ENCODE measurements around the gene SLC30A10.
"Not testable (repeated sequence)": the region's sequence is repeated elsewhere in the genome, so short reads cannot be mapped to it uniquely, and the experiment has no call there.

Gene SLC30A10

DNA sequence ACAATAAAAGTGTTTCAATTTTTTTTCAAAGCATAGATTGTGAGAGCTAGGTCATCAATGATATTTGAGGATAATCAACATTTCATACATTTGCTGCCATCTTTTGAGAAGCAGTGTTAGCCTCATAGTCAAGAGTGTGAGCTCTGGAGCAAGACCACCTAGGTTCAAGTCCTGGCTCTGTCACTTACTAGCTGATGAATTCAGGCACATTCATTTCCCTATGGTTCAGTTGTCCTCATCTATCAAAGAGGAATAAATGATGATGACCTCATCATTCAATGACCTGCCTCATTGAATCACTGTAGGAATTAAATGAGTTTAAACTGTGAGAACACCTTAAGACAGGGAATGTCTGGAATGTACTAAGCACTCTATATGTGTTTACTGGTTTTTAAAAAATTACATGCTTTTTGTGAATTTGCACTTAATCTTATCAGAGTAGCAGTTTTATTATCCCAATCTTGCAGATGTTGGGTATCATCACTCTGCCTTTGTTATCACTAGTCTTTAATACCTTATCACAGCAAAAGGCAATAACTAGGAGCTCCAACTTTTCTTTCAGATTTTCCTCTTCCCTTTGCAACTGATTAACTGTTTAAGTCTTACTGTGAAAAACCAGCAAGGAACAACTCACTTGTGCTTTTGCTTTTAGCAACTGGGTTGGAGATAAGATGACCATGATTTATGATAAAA is 47.4 kb downstream of the SLC30A10 start:
- no peak for TF ChIP-seq CTCF (IDR thresholded peaks at IDR 0.05; ENCODE audit: low read depth, low read length)
- no peak for DNase-seq (ENCODE audit: low read depth in 2 of 2)

GRCh38 chr1:219876798-219877209 is 51.6 kb downstream of the SLC30A10 start:
- H3K4me3 ChIP-seq (replicated peaks in 1 of 2; ENCODE audit: low read depth in 2 of 2, low read length in 2 of 2) = no peak overlapping the region
- peak in 1 of 2 donors; percentile 4 for DNase-seq (ENCODE audit: low read depth in 2 of 2)
- TF ChIP-seq CTCF (IDR thresholded peaks at IDR 0.05; ENCODE audit: low read depth, low read length) = no peak

More for the DNA sequence above, 47.4 kb downstream of the SLC30A10 start:
- no peak overlapping the region for H3K4me3 ChIP-seq (replicated peaks in 1 of 2; ENCODE audit: low read depth in 2 of 2, low read length in 2 of 2)

DNA sequence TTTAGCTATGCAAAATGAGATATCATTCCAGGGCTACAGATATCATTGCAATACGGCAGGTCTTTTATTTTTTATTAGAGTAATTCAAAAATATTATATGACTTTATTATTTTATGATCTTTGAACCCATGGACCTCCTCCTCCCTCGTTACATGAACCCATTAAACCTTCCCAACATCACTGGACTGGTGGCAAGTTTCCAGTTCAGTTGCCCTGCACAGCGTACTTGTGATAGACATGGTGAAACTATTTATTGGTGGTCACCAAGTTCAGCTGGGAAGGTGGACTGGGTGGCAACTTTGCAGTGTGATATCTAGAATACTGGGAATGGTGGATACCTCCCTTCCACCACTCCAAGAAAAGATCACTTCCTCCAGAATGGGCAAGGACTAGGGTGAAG is 52.5 kb downstream of the SLC30A10 start:
- TF ChIP-seq CTCF (IDR thresholded peaks at IDR 0.05; ENCODE audit: low read depth, low read length) = no peak
- no peak for DNase-seq (ENCODE audit: low read depth in 2 of 2)
- no peak overlapping the region for H3K4me3 ChIP-seq (replicated peaks in 1 of 2; ENCODE audit: low read depth in 2 of 2, low read length in 2 of 2)

- not testable (repeated sequence) for H3K4me3 ChIP-seq (replicated peaks in 1 of 2; ENCODE audit: low read depth in 2 of 2, low read length in 2 of 2); DNase-seq (ENCODE audit: low read depth in 2 of 2)
Measured at GRCh38 chr1:219872538-219872937, 55.8 kb downstream of the SLC30A10 start.

DNA sequence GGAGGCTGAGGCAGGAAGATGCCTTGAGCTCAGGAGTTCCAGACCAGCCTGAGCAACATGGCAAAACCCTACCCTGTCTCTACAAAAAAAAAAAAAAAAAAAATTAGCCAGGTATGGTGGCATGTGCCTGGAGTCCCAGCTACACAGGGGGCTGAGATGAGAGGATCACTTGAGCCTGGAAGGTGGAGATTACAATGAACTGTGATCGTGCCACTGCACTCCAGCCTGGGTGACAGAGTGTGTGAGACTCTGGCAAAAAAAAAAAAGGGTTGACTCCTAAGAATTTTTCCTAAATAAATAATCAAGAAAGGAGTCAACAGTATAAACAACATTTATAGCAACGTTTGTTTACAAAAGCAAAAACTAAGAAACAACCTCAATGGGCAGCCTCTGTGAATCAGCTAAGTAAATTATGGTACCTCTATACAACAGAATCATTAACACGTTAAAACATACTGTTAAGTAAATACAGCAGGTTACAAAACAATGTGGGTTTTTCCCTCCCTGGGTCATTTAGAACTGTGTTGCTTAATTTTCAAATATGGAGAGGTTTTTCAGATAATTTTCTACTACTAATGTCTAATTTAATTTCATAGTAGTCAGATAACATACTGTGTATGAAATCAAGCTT is 56.8 kb downstream of the SLC30A10 start:
- no peak for TF ChIP-seq CTCF (IDR thresholded peaks at IDR 0.05; ENCODE audit: low read depth, low read length)
- H3K4me3 ChIP-seq (replicated peaks in 1 of 2; ENCODE audit: low read depth in 2 of 2, low read length in 2 of 2) = no peak overlapping the region
- no peak for DNase-seq (ENCODE audit: low read depth in 2 of 2)

DNA sequence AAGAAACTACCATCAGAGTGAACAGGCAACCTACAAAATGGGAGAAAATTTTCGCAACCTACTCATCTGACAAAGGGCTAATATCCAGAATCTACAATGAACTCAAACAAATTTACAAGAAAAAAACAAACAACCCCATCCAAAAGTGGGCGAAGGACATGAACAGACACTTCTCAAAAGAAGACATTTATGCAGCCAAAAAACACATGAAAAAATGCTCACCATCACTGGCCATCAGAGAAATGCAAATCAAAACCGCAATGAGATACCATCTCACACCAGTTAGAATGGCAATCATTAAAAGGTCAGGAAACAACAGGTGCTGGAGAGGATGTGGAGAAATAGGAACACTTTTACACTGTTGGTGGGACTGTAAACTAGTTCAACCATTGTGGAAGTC is 59.7 kb downstream of the SLC30A10 start:
- DNase-seq (ENCODE audit: low read depth in 2 of 2); H3K4me3 ChIP-seq (replicated peaks in 1 of 2; ENCODE audit: low read depth in 2 of 2, low read length in 2 of 2): not testable (repeated sequence)

Measured in cardiac fibroblast (primary cell).